Naive thymus-derived CD4-positive, alpha-beta T cell (primary cell): ENCODE measurements around the gene HIGD1B. TPM values are rescaled to one million over a fixed set of nuclear protein-coding genes. Genes with fewer than 3 reads are reported as not detected.
A peak's percentile ranks its signal among the peaks of the same experiment; 100 is the strongest.

ENCODE experiments used
- ATAC-seq: fragments of 150-1000 bp; cut with Tn5 transposase; 2 replicates; pipeline ENCODE4 v1.10.0; 2021; ENCODE audit warnings: mild to moderate bottlenecking, moderate library complexity
- CTCF ChIA-PET: fragments of 350-600 bp; sonication (Branson Sonifier 250); formaldehyde crosslinking; loops from one replicate; lab custom pipeline; 2021; ENCODE audit warnings: antibody characterized with exemption; lab: Charles Lee
- POLR2A ChIA-PET: fragments of 350-600 bp; sonication (Branson Sonifier 250); formaldehyde crosslinking; loops from one replicate; lab custom pipeline; 2021; ENCODE audit warnings: antibody characterized with exemption, inconsistent platforms; lab: Charles Lee
- DNase-seq, 9 donors: peaks; one replicate each; pipeline versions ENCODE4 v3.0.0 to v3.0.0-alpha.2; 2020 to 2022; ENCODE audit warnings: mixed read lengths in 1 of 9
- H3K27ac ChIP-seq: one replicate; pipeline ENCODE4 v1.7.0; 2013; ENCODE audit warnings: mild to moderate bottlenecking, low read depth, low read length, moderate library complexity
- H3K27me3 ChIP-seq, 2 donors: one replicate each; pipeline ENCODE4 v1.7.0; 2013; ENCODE audit warnings: low read length in 2 of 2, mild to moderate bottlenecking in 2 of 2, moderate library complexity in 2 of 2; ENCODE audit not compliant: control insufficient read depth in 2 of 2, insufficient read depth in 2 of 2
- H3K36me3 ChIP-seq, 3 experiments: 1 replicate in 2 of 3; 2 replicates in 1 of 3; pipeline ENCODE4 v1.7.0; 2013; ENCODE audit warnings: low read length in 3 of 3, mild to moderate bottlenecking in 3 of 3, moderate library complexity in 1 of 3; ENCODE audit not compliant: insufficient read depth in 3 of 3, control insufficient read depth in 2 of 3
- H3K4me1 ChIP-seq, 2 donors: one replicate each; pipeline ENCODE4 v1.7.0; 2013; ENCODE audit warnings: low read length in 2 of 2, mild to moderate bottlenecking in 2 of 2, moderate library complexity in 1 of 2; ENCODE audit not compliant: control insufficient read depth in 2 of 2, insufficient read depth in 2 of 2
- H3K4me3 ChIP-seq: 2 replicates; pipeline ENCODE4 v1.7.0; 2013; ENCODE audit warnings: mild to moderate bottlenecking, low read length
- H3K9me3 ChIP-seq, 3 experiments: 1 replicate in 2 of 3; 2 replicates in 1 of 3; pipeline ENCODE4 v1.7.0; 2013; ENCODE audit warnings: low read length in 3 of 3; ENCODE audit not compliant: control insufficient read depth in 2 of 3
- H3K27ac Mint-ChIP-seq, 9 donors: one replicate each; pipeline ENCODE4 v1.8.0; 2020 to 2022; ENCODE audit warnings: mixed read lengths in 9 of 9, mild to moderate bottlenecking in 8 of 9, moderate library complexity in 5 of 9, inconsistent platforms in 2 of 9
- H3K27me3 Mint-ChIP-seq, 5 donors: one replicate each; pipeline ENCODE4 v1.8.0; 2021 to 2022; ENCODE audit warnings: mixed read lengths in 5 of 5, mild to moderate bottlenecking in 1 of 5
- H3K36me3 Mint-ChIP-seq, 5 donors: one replicate each; pipeline ENCODE4 v1.8.0; 2020 to 2022; ENCODE audit warnings: mixed read lengths in 5 of 5, mild to moderate bottlenecking in 3 of 5, inconsistent platforms in 1 of 5
- H3K4me1 Mint-ChIP-seq, 7 donors: one replicate each; pipeline ENCODE4 v1.8.0; 2020 to 2022; ENCODE audit warnings: mixed read lengths in 7 of 7, mild to moderate bottlenecking in 3 of 7, inconsistent platforms in 1 of 7
- H3K4me3 Mint-ChIP-seq, 10 donors: one replicate each; pipeline ENCODE4 v1.8.0; 2020 to 2022; ENCODE audit warnings: mild to moderate bottlenecking in 10 of 10, mixed read lengths in 10 of 10, moderate library complexity in 6 of 10, inconsistent platforms in 2 of 10
- H3K9me3 Mint-ChIP-seq, 11 donors: one replicate each; pipeline ENCODE4 v1.8.0; 2020 to 2022; ENCODE audit warnings: mixed read lengths in 11 of 11, mild to moderate bottlenecking in 4 of 11, inconsistent platforms in 1 of 11, moderate library complexity in 1 of 11
- intact Hi-C, 2 donors: fragments of 100-400 bp; cut with micrococcal nuclease; formaldehyde crosslinking; loops; one replicate each; pipeline ENCODE4 v1.15.1; 2023
- polyA plus RNA-seq, 2 donors: library from polyadenylated mRNA; unstranded; fragments of 300-500 nt; fragmentation: Illumina TruSeq; gene quantifications; one replicate each; pipeline ENCODE4 v1.2.3, GENCODE V29; 2021
- total RNA-seq, 6 experiments: library from RNA in 5 of 6; stranded (reverse) in 5 of 6; gene quantifications; 1 replicate in 5 of 6; 2 replicates in 1 of 6; pipeline ENCODE4 v1.2.3 and lab custom pipeline; 2021 to 2026

HIGD1B gene
- total and polyA plus RNA-seq, 7 experiments from 2014 or later, result not detected

DNA sequence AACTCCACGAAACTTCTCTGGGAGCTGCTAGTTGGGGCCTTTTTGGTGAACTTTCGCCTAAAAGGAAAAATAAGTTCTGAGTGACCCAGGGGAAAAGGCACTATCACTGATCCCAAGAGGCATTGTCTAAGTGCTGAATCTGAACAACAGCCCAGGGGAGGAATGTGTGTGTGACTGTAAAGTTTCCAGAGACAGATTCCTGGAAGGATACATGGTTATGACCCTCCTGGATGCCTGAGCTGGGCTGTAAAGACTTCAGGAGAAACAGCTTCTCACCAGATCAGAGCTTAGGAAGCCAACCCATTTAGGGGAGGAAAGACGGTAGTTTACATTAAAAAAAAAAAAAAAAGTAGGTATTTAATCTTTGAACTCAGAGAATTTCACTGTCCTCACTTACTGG, 20.2 kb downstream of the HIGD1B start:
- Histone ChIP-seq H3K27ac (no peak overlapping the region), H3K27me3 (no peaks in the 10 kb centered on the region), H3K36me3 (peaks cover 9 to 87% (median 41%) of the 10 kb centered on the region in 3 experiments), H3K4me1 (no peaks in the 10 kb centered on the region), H3K4me3 (no peak overlapping the region), H3K9me3 (no peaks in the 10 kb centered on the region)
- ChIA-PET CTCF (interaction anchor here (0.7 to 10.7 kb wide), 6 partner anchors 8 to 136 kb away, joined by 3 to 146 read pairs (median 5); no protein-coding TSS in a partner anchor), POLR2A (interaction anchor here (0.6 to 1.8 kb wide), 3 partner anchors 11 to 59 kb away, joined by 3 to 4 read pairs (median 4); partner anchors contain the start of gene EFTUD2)
- intact Hi-C loops, result no loop called here
- H3K4me1 Mint-ChIP-seq, result no peaks in the 10 kb centered on the region
- peak overlapping the region in 1 of 9 donors; percentile 66 for H3K27ac Mint-ChIP-seq
- H3K36me3 Mint-ChIP-seq, result peaks cover under 1 to 52% (median 27%) of the 10 kb centered on the region in 5 donors
- DNase-seq (no peak), ATAC-seq (no peak)
- H3K9me3 Mint-ChIP-seq, result no peaks in the 10 kb centered on the region
- H3K4me3 Mint-ChIP-seq, result no peak overlapping the region
- H3K27me3 Mint-ChIP-seq, result no peaks in the 10 kb centered on the region

DNA sequence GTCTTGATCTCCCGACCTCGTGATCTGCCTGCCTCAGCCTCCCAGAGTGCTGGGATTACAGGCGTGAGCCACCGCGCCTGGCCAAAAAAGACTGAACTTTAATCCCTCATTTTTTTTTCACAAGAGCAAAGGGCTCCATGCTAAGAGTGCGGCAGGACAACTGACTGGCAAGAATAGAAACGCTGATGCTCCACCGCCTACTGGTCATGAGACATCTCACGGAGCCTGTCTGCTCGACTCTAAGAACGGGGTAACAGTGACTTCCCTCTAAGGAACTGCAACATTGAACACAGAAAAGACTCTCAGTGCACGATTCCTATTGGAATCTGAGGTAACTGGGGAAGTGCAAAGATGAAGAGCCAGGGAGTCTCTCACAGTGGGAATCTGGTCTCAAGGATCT, 23.9 kb downstream of the HIGD1B start:
- Histone ChIP-seq H3K27ac (no peak overlapping the region), H3K36me3 (peaks cover 25 to 87% (median 43%) of the 10 kb centered on the region in 3 experiments), H3K4me1 (no peaks in the 10 kb centered on the region), H3K9me3 (no peaks in the 10 kb centered on the region), H3K27me3 (no peaks in the 10 kb centered on the region), H3K4me3 (no peak overlapping the region)
- Mint-ChIP-seq H3K4me1 (no peaks in the 10 kb centered on the region), H3K4me3 (no peak overlapping the region), H3K27me3 (no peaks in the 10 kb centered on the region), H3K27ac (no peak overlapping the region), H3K36me3 (peaks cover 0 to 49% (median 23%) of the 10 kb centered on the region in 5 donors), H3K9me3 (no peaks in the 10 kb centered on the region)
- intact Hi-C loops, result no loop called here
- no peak for DNase-seq
- ChIA-PET CTCF (interaction anchor here (10.7 kb wide), 1 partner anchor 93 kb away, joined by 146 read pairs; no protein-coding TSS in a partner anchor), POLR2A (no interaction called here)
- no peak for ATAC-seq

- H3K27me3 ChIP-seq, result no peaks in the 10 kb centered on the region
- intact Hi-C loops, result no loop called here
- H3K4me3 ChIP-seq, result no peak overlapping the region
- ChIA-PET POLR2A (no interaction called here), CTCF (no interaction called here)
- Mint-ChIP-seq H3K4me3 (no peak overlapping the region), H3K27ac (peak overlapping the region in 2 of 9 donors; percentile 13 to 66), H3K27me3 (no peaks in the 10 kb centered on the region), H3K9me3 (no peaks in the 10 kb centered on the region), H3K36me3 (peaks cover 0 to 54% (median 26%) of the 10 kb centered on the region in 5 donors), H3K4me1 (no peaks in the 10 kb centered on the region)
- DNase-seq (no peak), ATAC-seq (no peak)
- no peak overlapping the region for H3K27ac ChIP-seq
- no peaks in the 10 kb centered on the region for H3K9me3 ChIP-seq
- H3K4me1 ChIP-seq, result no peaks in the 10 kb centered on the region
- H3K36me3 ChIP-seq, result peaks cover 25 to 87% (median 43%) of the 10 kb centered on the region in 3 experiments
Measured at GRCh38 chr17:44872131-44872768, 24.6 kb downstream of the HIGD1B start.

DNA sequence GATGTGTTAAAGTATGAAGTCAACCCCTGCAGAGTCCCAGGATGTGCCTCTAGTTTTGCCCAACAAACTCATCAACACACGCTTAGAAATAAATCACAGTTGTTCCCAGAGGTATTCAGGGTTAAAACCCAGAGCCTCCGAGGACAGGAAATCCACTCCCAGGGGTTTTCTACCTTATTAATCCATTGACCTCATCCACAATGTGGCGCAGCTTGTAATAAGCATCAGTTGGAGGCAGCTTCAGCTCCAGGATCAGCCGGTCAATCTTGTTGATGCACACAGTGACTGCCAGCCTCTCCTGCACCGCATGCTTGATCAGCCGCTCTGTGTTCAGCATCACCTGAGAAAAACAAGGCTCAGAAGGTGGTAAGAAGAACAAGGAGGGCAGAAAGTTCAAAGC, 28.1 kb downstream of the HIGD1B start:
- ATAC-seq (no peak), DNase-seq (no peak)
- no peaks in the 10 kb centered on the region for H3K4me1 ChIP-seq
- Mint-ChIP-seq H3K27me3 (no peaks in the 10 kb centered on the region), H3K4me3 (no peak overlapping the region), H3K27ac (no peak overlapping the region), H3K36me3 (peaks cover 0 to 47% (median 22%) of the 10 kb centered on the region in 5 donors), H3K9me3 (no peaks in the 10 kb centered on the region), H3K4me1 (peaks cover 0 to 4% (median 0%) of the 10 kb centered on the region in 7 donors)
- H3K4me3 ChIP-seq, result no peak overlapping the region
- H3K36me3 ChIP-seq, result peaks cover 34 to 88% (median 34%) of the 10 kb centered on the region in 3 experiments
- ChIA-PET CTCF (no interaction called here), POLR2A (interaction anchor here (0.6 kb wide), 1 partner anchor 11 kb away, joined by 3 read pairs; no protein-coding TSS in a partner anchor)
- no peaks in the 10 kb centered on the region for H3K27me3 ChIP-seq
- H3K27ac ChIP-seq, result no peak overlapping the region
- H3K9me3 ChIP-seq, result no peaks in the 10 kb centered on the region
- intact Hi-C loops, result no loop called here

DNA sequence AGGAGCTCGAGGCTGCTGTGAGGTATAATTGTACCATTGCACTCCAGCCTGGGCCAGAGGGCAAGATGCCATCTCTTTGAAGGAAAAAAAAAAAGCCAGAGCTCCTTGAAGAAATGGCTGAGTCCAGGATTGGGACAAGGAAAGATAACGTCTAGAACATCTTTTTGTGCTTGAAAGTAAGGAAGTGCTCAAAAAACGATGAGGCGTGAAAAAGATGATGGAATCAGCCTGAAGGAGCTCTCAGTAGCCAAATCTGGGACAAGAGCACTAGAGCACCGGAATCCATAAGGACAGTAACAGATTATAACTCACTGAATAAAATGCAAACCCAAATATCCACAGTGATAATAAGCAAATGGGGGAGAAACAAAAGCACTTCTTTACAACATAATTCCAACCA, 29.4 kb downstream of the HIGD1B start:
- no peaks in the 10 kb centered on the region for H3K4me1 ChIP-seq
- H3K4me1 Mint-ChIP-seq, result peaks cover 0 to 4% (median 0%) of the 10 kb centered on the region in 7 donors
- peaks cover 34 to 88% (median 39%) of the 10 kb centered on the region in 3 experiments for H3K36me3 ChIP-seq
- H3K27me3 Mint-ChIP-seq, result no peaks in the 10 kb centered on the region
- POLR2A ChIA-PET, result interaction anchor here (1.2 kb wide), 1 partner anchor 8 kb away, joined by 3 read pairs; no protein-coding TSS in a partner anchor
- CTCF ChIA-PET, result interaction anchor here (0.6 kb wide), 1 partner anchor 101 kb away, joined by 3 read pairs; no protein-coding TSS in a partner anchor
- H3K27me3 ChIP-seq, result no peaks in the 10 kb centered on the region
- H3K9me3 ChIP-seq, result no peaks in the 10 kb centered on the region
- no peak for DNase-seq
- no peak overlapping the region for H3K27ac ChIP-seq
- ATAC-seq, result no peak
- H3K36me3 Mint-ChIP-seq, result peaks cover 0 to 39% (median 25%) of the 10 kb centered on the region in 5 donors
- H3K9me3 Mint-ChIP-seq, result no peaks in the 10 kb centered on the region
- intact Hi-C loops, result no loop called here
- H3K27ac Mint-ChIP-seq, result no peak overlapping the region
- H3K4me3 ChIP-seq, result no peak overlapping the region
- no peak overlapping the region for H3K4me3 Mint-ChIP-seq

GRCh38 chr17:44878627-44879221, 31.0 kb downstream of the HIGD1B start:
- no peaks in the 10 kb centered on the region for H3K27me3 Mint-ChIP-seq
- peaks cover 0 to 8% (median 3%) of the 10 kb centered on the region in 7 donors for H3K4me1 Mint-ChIP-seq
- no peak overlapping the region for H3K4me3 Mint-ChIP-seq
- peak overlapping the region in 1 of 9 donors; percentile 5 for H3K27ac Mint-ChIP-seq
- Histone ChIP-seq H3K27me3 (no peaks in the 10 kb centered on the region), H3K9me3 (no peaks in the 10 kb centered on the region), H3K4me1 (no peaks in the 10 kb centered on the region), H3K27ac (no peak overlapping the region), H3K36me3 (peaks cover 36 to 89% (median 39%) of the 10 kb centered on the region in 3 experiments), H3K4me3 (no peak overlapping the region)
- peaks cover 12 to 48% (median 34%) of the 10 kb centered on the region in 5 donors for H3K36me3 Mint-ChIP-seq
- ATAC-seq (no peak), DNase-seq (peak in 4 of 9 donors; percentile 17 to 28 (median 25))
- ChIA-PET CTCF (interaction anchor here (1.0 kb wide), 1 partner anchor 143 kb away, joined by 3 read pairs; no protein-coding TSS in a partner anchor), POLR2A (interaction anchor here (0.5 to 0.9 kb wide), 2 partner anchors 11 to 20 kb away, joined by 3 to 4 read pairs; partner anchors contain the start of gene EFTUD2)
- intact Hi-C loops, result loop anchor here in 1 of 2 donors (1.0 kb wide), 1 partner anchor 103 kb away; no protein-coding TSS in a partner anchor
- H3K9me3 Mint-ChIP-seq, result peaks cover 0 to 2% (median 0%) of the 10 kb centered on the region in 11 donors
